ENCODE measurements around the gene INPP5A. TPM values are rescaled to one million over a fixed set of nuclear protein-coding genes. Genes with fewer than 3 reads are reported as not detected.

Gene INPP5A
- total and polyA plus RNA-seq, 4 donors: 12.4 to 39.9 (median 28.2) TPM

DNA sequence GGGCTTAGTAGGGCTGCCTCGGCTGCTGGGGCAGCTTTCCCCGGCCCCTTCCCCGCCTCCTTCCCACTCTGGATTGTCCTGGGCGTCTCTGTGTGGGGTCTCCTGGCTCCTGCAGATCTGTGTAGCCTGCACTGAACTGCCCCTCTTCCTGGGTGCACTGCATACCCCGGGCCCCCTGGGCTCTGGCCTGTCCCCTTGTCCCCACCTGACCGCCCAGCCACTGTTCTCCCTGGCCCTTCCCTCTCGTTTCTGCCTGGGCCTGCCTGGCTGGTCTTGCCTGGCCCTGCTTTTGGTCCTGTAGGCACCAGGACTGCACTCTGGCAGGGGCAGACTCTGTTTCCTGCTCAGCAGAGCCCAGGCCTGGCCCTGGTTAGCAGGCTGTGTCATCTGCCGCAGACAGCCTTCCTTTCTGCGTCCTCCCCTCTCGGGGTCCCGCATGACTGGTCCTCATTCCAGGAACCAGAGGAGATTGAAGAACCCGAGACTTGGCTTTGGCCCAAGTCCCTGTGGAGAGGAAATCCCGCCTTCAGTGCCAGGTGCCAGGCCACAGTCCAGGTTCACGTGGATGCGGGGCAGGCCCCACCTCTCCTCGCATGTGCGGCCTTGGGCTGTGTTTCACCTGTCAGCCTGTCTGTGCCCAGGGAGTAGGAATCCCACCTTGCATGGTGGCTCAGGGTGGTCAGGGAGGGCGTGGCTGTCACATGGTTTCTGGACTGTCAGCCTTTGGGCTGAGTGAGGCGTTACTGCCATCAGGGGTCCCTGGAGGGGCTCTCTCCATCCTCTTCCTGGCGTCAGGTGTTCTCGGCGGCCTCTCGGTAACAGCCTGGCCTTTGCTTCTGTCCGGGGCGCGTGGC is 9.2 kb downstream of the INPP5A start:
- H3K4me1 ChIP-seq (ENCODE audit: control insufficient read depth in 5 of 5, insufficient read depth in 5 of 5, low read length in 5 of 5): peaks cover 0 to 53% (median 10%) of the 10 kb centered on the region in 5 donors
- no peaks in the 10 kb centered on the region for H3K27me3 ChIP-seq (ENCODE audit: control insufficient read depth in 3 of 3, insufficient read depth in 3 of 3, low read length in 2 of 3)
- no peak for ATAC-seq (ENCODE audit: insufficient read depth, low FRiP score)
- peaks cover 0 to 5% (median 0%) of the 10 kb centered on the region in 4 donors for H3K36me3 ChIP-seq (ENCODE audit: control insufficient read depth in 4 of 4, insufficient read depth in 4 of 4, low read length in 4 of 4)
- TF ChIP-seq, protein P1, sequence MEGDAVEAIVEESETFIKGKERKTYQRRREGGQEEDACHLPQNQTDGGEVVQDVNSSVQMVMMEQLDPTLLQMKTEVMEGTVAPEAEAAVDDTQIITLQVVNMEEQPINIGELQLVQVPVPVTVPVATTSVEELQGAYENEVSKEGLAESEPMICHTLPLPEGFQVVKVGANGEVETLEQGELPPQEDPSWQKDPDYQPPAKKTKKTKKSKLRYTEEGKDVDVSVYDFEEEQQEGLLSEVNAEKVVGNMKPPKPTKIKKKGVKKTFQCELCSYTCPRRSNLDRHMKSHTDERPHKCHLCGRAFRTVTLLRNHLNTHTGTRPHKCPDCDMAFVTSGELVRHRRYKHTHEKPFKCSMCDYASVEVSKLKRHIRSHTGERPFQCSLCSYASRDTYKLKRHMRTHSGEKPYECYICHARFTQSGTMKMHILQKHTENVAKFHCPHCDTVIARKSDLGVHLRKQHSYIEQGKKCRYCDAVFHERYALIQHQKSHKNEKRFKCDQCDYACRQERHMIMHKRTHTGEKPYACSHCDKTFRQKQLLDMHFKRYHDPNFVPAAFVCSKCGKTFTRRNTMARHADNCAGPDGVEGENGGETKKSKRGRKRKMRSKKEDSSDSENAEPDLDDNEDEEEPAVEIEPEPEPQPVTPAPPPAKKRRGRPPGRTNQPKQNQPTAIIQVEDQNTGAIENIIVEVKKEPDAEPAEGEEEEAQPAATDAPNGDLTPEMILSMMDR (IDR thresholded peaks at IDR 0.05; ENCODE audit: control extremely low read depth, extremely low read depth): no peak
- H3K4me3 ChIP-seq: no peak overlapping the region
- no peak for DNase-seq
- no peak overlapping the region for H3K9ac ChIP-seq (ENCODE audit: insufficient read depth in 1 of 2, low read length in 2 of 2)
- H3K9me3 ChIP-seq (ENCODE audit: control insufficient read depth in 4 of 4, insufficient read depth in 3 of 4, low read length in 3 of 4): no peaks in the 10 kb centered on the region
- no peak overlapping the region for H3K27ac ChIP-seq (ENCODE audit: low read depth in 1 of 2, low read length in 1 of 2)
- 61 to 70% methylated on average over 24 to 26 of the region's 26 CpGs for WGBS, 2 donors

DNA sequence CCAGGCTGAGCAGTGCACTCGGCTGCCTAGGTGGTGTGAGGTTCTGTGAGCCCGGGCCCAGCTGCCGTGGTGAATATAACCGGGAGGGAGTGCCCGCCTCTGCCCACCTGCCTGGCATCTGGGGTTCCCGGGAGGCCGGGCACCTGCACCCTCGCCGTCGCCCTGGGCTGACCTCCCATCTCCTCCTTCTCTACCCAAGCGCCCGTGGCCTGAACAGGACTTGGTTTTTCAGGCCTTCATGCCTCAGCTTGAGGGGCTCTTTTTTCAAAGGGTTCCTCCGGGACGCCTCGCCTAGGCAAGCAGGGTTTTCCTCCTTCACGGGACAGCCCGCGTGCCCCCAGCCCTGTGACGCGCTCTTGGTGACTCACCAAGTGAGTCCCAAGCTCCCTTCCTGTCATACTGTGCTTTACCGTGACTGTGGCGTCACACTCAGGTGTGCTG is 9.9 kb downstream of the INPP5A start:
- WGBS, 2 donors: 74 to 86% methylated on average over 17 to 22 of the region's 22 CpGs
- ATAC-seq (ENCODE audit: insufficient read depth, low FRiP score): no peak
- H3K9ac ChIP-seq (ENCODE audit: insufficient read depth in 1 of 2, low read length in 2 of 2): no peak overlapping the region
- no peaks in the 10 kb centered on the region for H3K9me3 ChIP-seq (ENCODE audit: control insufficient read depth in 4 of 4, insufficient read depth in 3 of 4, low read length in 3 of 4)
- no peak overlapping the region for H3K4me3 ChIP-seq
- H3K27me3 ChIP-seq (ENCODE audit: control insufficient read depth in 3 of 3, insufficient read depth in 3 of 3, low read length in 2 of 3): no peaks in the 10 kb centered on the region
- H3K36me3 ChIP-seq (ENCODE audit: control insufficient read depth in 4 of 4, insufficient read depth in 4 of 4, low read length in 4 of 4): peaks cover 0 to 5% (median 0%) of the 10 kb centered on the region in 4 donors
- no peak overlapping the region for H3K27ac ChIP-seq (ENCODE audit: low read depth in 1 of 2, low read length in 1 of 2)
- no peak for DNase-seq
- TF ChIP-seq, protein P1 (IDR thresholded peaks at IDR 0.05; ENCODE audit: control extremely low read depth, extremely low read depth): no peak
- peaks cover 0 to 50% (median 10%) of the 10 kb centered on the region in 5 donors for H3K4me1 ChIP-seq (ENCODE audit: control insufficient read depth in 5 of 5, insufficient read depth in 5 of 5, low read length in 5 of 5)

DNA sequence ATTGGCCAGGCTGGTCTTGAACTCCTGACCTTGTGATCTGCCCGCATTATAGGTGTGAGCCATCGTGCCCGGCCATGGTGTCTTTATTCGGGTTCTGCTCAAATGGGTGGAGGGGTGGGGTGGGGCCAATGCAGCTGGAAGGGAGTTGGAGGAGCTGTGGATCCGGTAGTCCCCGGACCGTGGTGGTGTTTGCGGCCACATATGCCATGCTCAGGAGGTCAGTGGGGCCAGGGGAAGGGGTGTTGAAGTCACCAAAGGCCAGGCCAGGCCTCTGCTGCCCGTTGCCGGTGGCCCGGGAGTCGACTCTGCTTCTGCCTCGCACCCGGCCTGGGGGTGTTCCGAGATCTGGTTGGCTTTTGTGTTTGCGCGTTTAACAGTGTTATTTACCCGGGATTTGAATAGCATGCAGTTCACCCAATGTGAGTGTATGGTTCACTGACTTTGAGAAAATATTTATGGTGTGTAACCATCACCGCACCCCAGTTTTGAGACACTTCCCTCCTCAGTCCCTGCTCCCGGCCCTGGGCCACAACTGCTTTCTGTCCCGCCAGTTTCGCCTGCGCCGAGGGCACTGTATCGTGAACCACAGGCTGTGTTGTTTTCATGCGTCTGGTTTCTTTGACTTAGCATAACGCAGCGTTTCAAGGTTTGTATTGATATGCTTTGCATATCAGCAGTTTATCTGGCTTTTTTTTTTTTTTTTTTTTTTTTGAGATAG is 10.7 kb downstream of the INPP5A start:
- no peaks in the 10 kb centered on the region for H3K27me3 ChIP-seq (ENCODE audit: control insufficient read depth in 3 of 3, insufficient read depth in 3 of 3, low read length in 2 of 3)

More for the DNA sequence above, 10.7 kb downstream of the INPP5A start:
- Histone ChIP-seq H3K4me3 (no peak overlapping the region), H3K4me1 (ENCODE audit: control insufficient read depth in 5 of 5, insufficient read depth in 5 of 5, low read length in 5 of 5) (peaks cover 0 to 49% (median 10%) of the 10 kb centered on the region in 5 donors), H3K9ac (ENCODE audit: insufficient read depth in 1 of 2, low read length in 2 of 2) (no peak overlapping the region), H3K27ac (ENCODE audit: low read depth in 1 of 2, low read length in 1 of 2) (no peak overlapping the region), H3K36me3 (ENCODE audit: control insufficient read depth in 4 of 4, insufficient read depth in 4 of 4, low read length in 4 of 4) (peaks cover 0 to 5% (median 0%) of the 10 kb centered on the region in 4 donors), H3K9me3 (ENCODE audit: control insufficient read depth in 4 of 4, insufficient read depth in 3 of 4, low read length in 3 of 4) (no peaks in the 10 kb centered on the region)
- no peak for DNase-seq
- no peak for ATAC-seq (ENCODE audit: insufficient read depth, low FRiP score)
- TF ChIP-seq, protein P1 (IDR thresholded peaks at IDR 0.05; ENCODE audit: control extremely low read depth, extremely low read depth): no peak
- WGBS, 2 donors: 83 to 93% methylated on average over 28 of the region's 28 CpGs
